Hematopoietic multipotent progenitor cell treated with erythropoietin and hydrocortisone succinate and interleukin-3 and kit ligand, for 6 days (in vitro differentiated cells): Measurements from ENCODE around the gene VWA3A.
A peak's percentile ranks its signal among the peaks of the same experiment; 100 is the strongest.
"Not testable (repeated sequence)": the region's sequence is repeated elsewhere in the genome, so short reads cannot be mapped to it uniquely, and the experiment has no call there.

ENCODE experiments used
- DNase-seq: peaks from one replicate; pipeline ENCODE4 v3.0.0-alpha.2; 2015

Gene VWA3A

GRCh38 chr16:22092143-22092933, at the start of gene VWA3A:
TSS of gene VWA3A (plus strand) at chr16:22092541. CDS start at chr16:22092638, 97 bp downstream.
- no peak for DNase-seq

GRCh38 chr16:22043882-22044281, 48.5 kb upstream of the VWA3A start:
- not testable (repeated sequence) for DNase-seq

- not testable (repeated sequence) for DNase-seq
Observed at GRCh38 chr16:22045888-22046287, 46.5 kb upstream of the VWA3A start.

- no peak for DNase-seq
Observed at GRCh38 chr16:22050963-22051362, 41.4 kb upstream of the VWA3A start.

- DNase-seq, result peak; percentile 89
Observed at GRCh38 chr16:22052980-22053379, 39.4 kb upstream of the VWA3A start.

GRCh38 chr16:22053921-22054341, 38.4 kb upstream of the VWA3A start:
- peak; percentile 24 for DNase-seq

- DNase-seq, result peak; percentile 58
Observed at GRCh38 chr16:22054847-22055590, 37.3 kb upstream of the VWA3A start.

- DNase-seq, result peak; percentile 22
Observed at GRCh38 chr16:22055881-22056280, 36.5 kb upstream of the VWA3A start.

- DNase-seq, result no peak
Observed at GRCh38 chr16:22063888-22064467, 28.4 kb upstream of the VWA3A start.

GRCh38 chr16:22065252-22065651, 27.1 kb upstream of the VWA3A start:
- DNase-seq, result no peak

- no peak for DNase-seq
Observed at GRCh38 chr16:22070361-22071330, 21.7 kb upstream of the VWA3A start.

- DNase-seq, result no peak
Observed at GRCh38 chr16:22071331-22071910, 20.9 kb upstream of the VWA3A start.

- DNase-seq, result no peak
Observed at GRCh38 chr16:22073350-22073749, 19.0 kb upstream of the VWA3A start.

GRCh38 chr16:22075043-22075757, 17.1 kb upstream of the VWA3A start:
- no peak for DNase-seq

- DNase-seq, result no peak
Observed at GRCh38 chr16:22075776-22076175, 16.6 kb upstream of the VWA3A start.

- DNase-seq, result peak; percentile 92
Observed at GRCh38 chr16:22077700-22078313, 14.5 kb upstream of the VWA3A start.

- DNase-seq, result no peak
Observed at GRCh38 chr16:22078656-22079055, 13.7 kb upstream of the VWA3A start.

GRCh38 chr16:22081050-22081449, 11.3 kb upstream of the VWA3A start:
- no peak for DNase-seq

- no peak for DNase-seq
Observed at GRCh38 chr16:22086440-22086839, 5.9 kb upstream of the VWA3A start.

- DNase-seq, result no peak
Observed at GRCh38 chr16:22088642-22089041, 3.7 kb upstream of the VWA3A start.

GRCh38 chr16:22089910-22090309, 2.4 kb upstream of the VWA3A start:
- DNase-seq, result no peak
